Amygdala (tissue), 56 donors: ENCODE data around the gene PHYKPL.

Experiments used
- DNase-seq, 56 donors: peaks; one replicate each; lab custom pipeline; 2025; lab: John Stamatoyannopoulos, UW

The PHYKPL gene

DNA sequence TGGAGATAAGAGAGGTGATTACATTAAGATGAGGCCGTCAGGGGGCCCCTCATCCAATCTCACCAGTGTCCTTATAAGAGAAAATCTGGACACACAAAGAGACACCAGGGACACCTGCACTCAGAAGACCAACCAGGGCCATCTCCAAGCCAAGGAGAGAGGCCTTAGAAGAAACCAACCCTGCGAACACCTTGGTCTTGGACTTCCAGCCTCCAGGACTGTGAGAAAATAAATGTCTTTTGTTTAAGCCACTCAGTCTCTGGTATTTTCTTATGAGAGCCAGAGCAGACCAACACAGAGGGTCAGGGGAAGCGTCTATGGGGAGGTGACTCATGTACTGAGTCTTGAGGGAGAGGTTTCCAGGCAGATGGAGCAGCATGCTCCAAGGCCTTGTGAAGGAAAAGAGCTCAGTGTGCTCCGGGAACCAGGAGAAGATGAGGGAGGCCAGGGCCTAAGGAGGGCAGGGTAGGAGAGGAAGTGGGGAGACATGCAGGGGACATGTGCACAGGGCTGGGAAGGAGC, 5.4 kb downstream of the PHYKPL start:
- no peak for DNase-seq

- no peak for DNase-seq
These were observed 7.4 kb downstream of the PHYKPL start for GRCh38 chr5:178225174-178225573.

- no peak for DNase-seq
These were observed 8.2 kb downstream of the PHYKPL start for GRCh38 chr5:178224403-178224802.

GRCh38 chr5:178223828-178224335, 8.7 kb downstream of the PHYKPL start:
- DNase-seq = no peak

GRCh38 chr5:178223196-178223773, 9.3 kb downstream of the PHYKPL start:
- DNase-seq = no peak

GRCh38 chr5:178222292-178222691, 10.3 kb downstream of the PHYKPL start:
- DNase-seq = no peak

DNA sequence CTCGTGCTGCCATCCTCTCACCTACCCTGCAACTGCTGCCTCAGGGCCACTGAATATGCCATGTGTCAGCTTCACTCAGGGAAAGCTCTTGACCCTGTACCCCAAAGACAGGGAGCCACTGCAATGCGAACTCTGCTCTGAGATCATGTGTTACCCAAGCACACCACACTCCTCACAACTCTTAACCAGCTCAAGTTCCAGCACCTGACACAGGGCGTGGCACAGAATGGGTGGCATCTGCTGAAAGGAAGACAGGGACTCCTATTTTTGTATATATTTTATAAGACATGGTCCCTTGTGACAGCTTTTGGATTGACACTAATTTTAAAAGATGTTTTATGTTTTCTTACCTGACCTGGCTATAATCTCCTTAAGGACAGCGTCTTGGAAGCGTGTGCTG, 10.7 kb downstream of the PHYKPL start:
- DNase-seq = no peak

GRCh38 chr5:178221282-178221681, 11.3 kb downstream of the PHYKPL start:
- DNase-seq = no peak

- no peak for DNase-seq
These were observed 13.8 kb downstream of the PHYKPL start for GRCh38 chr5:178218827-178219226.

DNA sequence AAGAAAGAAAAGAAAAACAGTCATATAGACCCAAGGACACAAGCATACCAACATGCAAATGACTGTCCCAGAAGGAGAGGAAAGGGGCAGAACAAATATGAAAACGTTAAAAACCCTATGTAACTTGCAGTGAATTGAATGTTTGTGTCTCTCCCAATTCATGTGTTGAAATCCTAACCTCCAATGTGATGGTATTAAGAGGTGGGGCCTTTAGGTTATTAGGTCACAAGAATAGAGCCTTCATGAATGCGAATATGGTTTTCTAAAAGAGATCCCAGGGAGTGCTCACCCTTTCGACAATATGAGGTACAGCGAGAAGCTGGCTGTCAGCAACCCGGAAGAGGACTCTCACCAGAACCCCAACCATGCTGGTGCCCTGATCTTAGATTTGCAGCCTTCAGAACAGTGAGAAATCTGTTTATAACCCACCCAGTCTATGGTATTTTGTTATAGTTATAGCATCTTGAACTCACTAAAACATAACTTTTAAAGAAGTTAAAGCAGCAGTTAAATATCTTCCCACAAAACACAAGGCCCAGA, 14.3 kb downstream of the PHYKPL start:
- no peak for DNase-seq

GRCh38 chr5:178216779-178217178, 15.8 kb downstream of the PHYKPL start:
- DNase-seq = no peak

GRCh38 chr5:178216088-178216534, 16.5 kb downstream of the PHYKPL start:
- DNase-seq = no peak

- no peak for DNase-seq
These were observed 17.2 kb downstream of the PHYKPL start for GRCh38 chr5:178215280-178216002.

- no peak for DNase-seq
These were observed 18.3 kb downstream of the PHYKPL start for GRCh38 chr5:178214160-178214803.

DNA sequence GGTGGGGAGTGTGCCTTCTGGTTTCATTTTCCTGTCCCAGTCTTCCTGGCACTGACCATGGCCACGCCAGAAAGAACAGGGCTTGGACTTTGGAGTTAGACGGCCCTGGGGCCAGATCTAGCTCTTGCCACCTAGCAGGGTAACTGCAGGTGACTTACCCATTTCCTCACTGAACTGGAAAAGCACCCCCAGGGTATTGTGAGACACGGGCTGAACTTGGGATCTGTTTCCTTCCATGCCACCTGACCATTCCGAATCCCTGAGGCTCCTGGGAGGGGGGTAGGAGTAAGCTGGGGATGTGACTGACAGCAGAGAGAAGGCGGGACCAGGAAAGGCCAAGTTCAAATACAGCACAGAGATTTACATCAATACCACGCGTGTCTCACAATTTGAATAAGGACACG, 18.9 kb downstream of the PHYKPL start:
- no peak for DNase-seq

DNA sequence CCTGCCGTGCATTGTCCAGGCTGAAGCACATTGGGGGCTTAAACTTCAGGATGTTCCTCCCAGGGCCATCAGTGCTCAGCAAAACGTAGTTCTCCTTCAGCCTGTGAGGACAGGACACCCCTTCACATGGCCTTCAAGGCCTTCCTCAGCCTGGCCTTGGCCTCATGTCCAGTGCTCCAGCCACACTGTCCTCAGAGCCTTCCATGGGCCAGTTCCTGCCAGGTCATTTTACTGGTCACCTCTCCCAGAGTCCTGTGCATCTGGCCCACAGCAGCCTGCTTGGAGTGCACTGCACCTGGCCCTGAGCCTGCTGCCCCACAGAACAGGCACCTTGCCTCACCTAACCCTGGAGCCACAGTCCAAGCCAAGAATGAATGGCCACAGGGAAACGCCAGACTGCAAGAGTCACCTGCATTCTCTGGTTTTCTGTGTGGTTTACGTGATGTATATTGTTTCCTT, 19.6 kb downstream of the PHYKPL start:
- DNase-seq = no peak

GRCh38 chr5:178212241-178213002, 20.2 kb downstream of the PHYKPL start:
- DNase-seq = no peak

DNA sequence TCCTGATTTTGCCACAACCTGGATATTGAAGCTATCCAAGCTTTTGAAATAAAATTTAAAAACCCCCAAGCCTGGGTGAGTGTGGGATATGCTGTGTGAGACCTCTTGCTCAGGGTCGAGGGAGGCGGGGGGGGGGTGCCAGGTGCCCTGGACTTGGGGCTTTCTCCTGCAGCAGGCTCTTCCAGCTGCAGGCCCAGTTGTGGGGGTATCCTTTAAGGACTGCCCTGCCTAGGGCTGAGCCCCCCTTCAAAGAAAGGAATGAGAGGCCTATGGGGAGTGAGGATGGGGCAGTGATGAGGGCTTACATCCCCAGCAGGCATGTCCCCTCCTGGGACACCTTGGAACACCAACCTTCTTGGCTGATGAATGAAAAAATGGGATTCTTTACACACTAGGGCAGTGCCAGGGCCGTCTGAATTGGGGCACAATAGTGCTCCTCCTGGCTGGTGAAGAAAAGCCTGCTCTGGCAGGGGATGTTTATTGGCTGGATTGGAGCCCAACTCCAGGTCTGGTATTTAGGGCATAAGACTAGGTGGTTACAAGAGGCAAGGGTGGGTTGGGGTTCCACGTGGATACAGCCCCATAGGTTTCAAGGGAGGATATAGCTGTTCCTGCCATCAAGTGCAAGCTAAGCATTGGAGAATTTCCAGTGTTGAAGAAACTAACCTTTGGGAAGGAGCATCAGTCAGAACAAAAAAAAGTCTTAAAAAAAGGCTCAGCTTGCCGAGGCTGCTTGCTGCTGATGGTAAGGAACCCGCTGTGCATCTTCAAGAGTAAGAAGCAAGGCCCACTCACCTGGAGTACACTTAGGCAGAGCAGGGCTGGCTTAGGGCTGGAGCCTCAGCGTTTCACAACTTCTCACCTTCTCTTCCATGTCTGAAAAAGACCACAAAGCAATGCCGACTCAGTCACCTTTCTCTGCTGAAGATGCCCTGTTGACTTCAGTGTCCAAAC, 21.2 kb downstream of the PHYKPL start:
- DNase-seq = no peak

- no peak for DNase-seq
These were observed 21.9 kb downstream of the PHYKPL start for GRCh38 chr5:178210686-178211085.
